H1 (cell line): ENCODE measurements around the gene BCL11A. TPM values are rescaled to one million over a fixed set of nuclear protein-coding genes. Genes with fewer than 3 reads are reported as not detected.

Experiments used
- CTCF ChIA-PET: fragments of 300-600 bp; sonication (Branson Sonifier 250); formaldehyde crosslinking; loops from one replicate; lab custom pipeline; 2021; ENCODE audit not compliant: partially characterized antibody; lab: Charles Lee
- POLR2A ChIA-PET: fragments of 300-600 bp; sonication (Branson Sonifier 250); formaldehyde crosslinking; loops from one replicate; lab custom pipeline; 2021; ENCODE audit warnings: inconsistent platforms; ENCODE audit not compliant: partially characterized antibody; lab: Charles Lee
- DNase-seq, 2 experiments: peaks; one replicate each; pipeline versions ENCODE4 v3.0.0 to v3.0.0-alpha.2; 2010 to 2022; ENCODE audit warnings: low spot score in 2 of 2, low read depth in 1 of 2, mixed read lengths in 1 of 2
- FAIRE-seq: peaks from 2 replicates; lab custom pipeline; 2011; peaks lifted over from hg19 to GRCh38; lab: Jason Lieb, UNC
- H2AFZ ChIP-seq: 2 replicates; pipeline ENCODE4 v1.8.1; 2012; ENCODE audit warnings: low read length, inconsistent platforms
- H2AK5ac ChIP-seq: 2 replicates; pipeline ENCODE4 v1.6.1; 2013; ENCODE audit warnings: low read depth, low read length
- H2BK120ac ChIP-seq: replicated peaks from 2 replicates; pipeline ENCODE3; 2013; ENCODE audit warnings: low read depth, low read length, inconsistent platforms
- H2BK12ac ChIP-seq: 2 replicates; pipeline ENCODE4 v1.6.1; 2013; ENCODE audit warnings: low read depth, low read length
- H2BK15ac ChIP-seq: 2 replicates; pipeline ENCODE4 v1.6.1; 2013; ENCODE audit warnings: low read length
- H2BK20ac ChIP-seq: 2 replicates; pipeline ENCODE4 v1.6.1; 2013; ENCODE audit warnings: low read length
- H2BK5ac ChIP-seq: 2 replicates; pipeline ENCODE4 v1.6.1; 2013; ENCODE audit warnings: low read depth, low read length
- H3K14ac ChIP-seq: 2 replicates; pipeline ENCODE4 v1.6.1; 2013; ENCODE audit warnings: inconsistent platforms; ENCODE audit not compliant: insufficient read length
- H3K18ac ChIP-seq: 2 replicates; pipeline ENCODE4 v1.6.1; 2013; ENCODE audit warnings: low read length; ENCODE audit errors: extremely low read depth
- H3K23ac ChIP-seq: 2 replicates; pipeline ENCODE4 v1.6.1; 2013; ENCODE audit warnings: inconsistent platforms; ENCODE audit not compliant: insufficient read length
- H3K23me2 ChIP-seq: 2 replicates; pipeline ENCODE4 v1.6.1; 2013; ENCODE audit warnings: low read depth, low read length
- H3K27ac ChIP-seq: 2 replicates; pipeline ENCODE4 v1.6.1; 2011; ENCODE audit warnings: low read depth, low read length, inconsistent platforms
- H3K27me3 ChIP-seq, 4 experiments: replicated peaks in 1 of 4; 1 replicate in 1 of 4; 2 replicates in 3 of 4; pipeline versions ENCODE4 v1.6.1 to v1.8.1; 2011 to 2013; ENCODE audit warnings: low read length in 3 of 4, mild to moderate bottlenecking in 3 of 4, inconsistent platforms in 2 of 4, mixed read lengths in 2 of 4, moderate library complexity in 1 of 4; ENCODE audit not compliant: control insufficient read depth in 3 of 4, insufficient read depth in 3 of 4; ENCODE audit errors: extremely low read depth in 1 of 4
- H3K36me3 ChIP-seq, 4 experiments: 2 replicates each; pipeline versions ENCODE4 v1.6.1 to v1.8.1; 2011 to 2013; ENCODE audit warnings: mild to moderate bottlenecking in 4 of 4, low read length in 3 of 4, moderate library complexity in 2 of 4, control low read depth in 1 of 4, inconsistent platforms in 1 of 4; ENCODE audit not compliant: insufficient read depth in 4 of 4, control insufficient read depth in 2 of 4
- H3K4ac ChIP-seq: replicated peaks from 2 replicates; pipeline ENCODE3; 2013; ENCODE audit warnings: low read length, low read depth, mixed read lengths, inconsistent platforms; ENCODE audit not compliant: insufficient read length
- H3K4me1 ChIP-seq, 4 experiments: replicated peaks in 1 of 4; 1 replicate in 1 of 4; 2 replicates in 3 of 4; pipeline versions ENCODE4 v1.6.1 to v1.8.1; 2011 to 2013; ENCODE audit warnings: low read length in 3 of 4, inconsistent platforms in 2 of 4, mixed read lengths in 1 of 4; ENCODE audit not compliant: insufficient read depth in 4 of 4, control insufficient read depth in 3 of 4
- H3K4me2 ChIP-seq, 2 experiments: 2 replicates each; pipeline versions ENCODE4 v1.6.1 to v1.8.1; 2011 to 2013; ENCODE audit warnings: low read depth in 2 of 2, low read length in 2 of 2, control low read depth in 1 of 2, inconsistent platforms in 1 of 2, mild to moderate bottlenecking in 1 of 2; ENCODE audit not compliant: insufficient read depth in 1 of 2
- H3K4me3 ChIP-seq, 4 experiments: fragments of 200-600, 300-600 bp in 1 of 4; sonication (generic), shearing (Covaris generic), sonication (Bioruptor Twin) in 1 of 4; 2 replicates each; pipeline versions ENCODE4 v1.5.1 to v1.8.1; 2011 to 2016; ENCODE audit warnings: low read length in 4 of 4, low read depth in 3 of 4, control low read depth in 2 of 4, inconsistent platforms in 2 of 4, mild to moderate bottlenecking in 2 of 4, mixed read lengths in 1 of 4, moderate library complexity in 1 of 4; ENCODE audit not compliant: insufficient read depth in 2 of 4; ENCODE audit errors: extremely low read depth in 1 of 4
- H3K56ac ChIP-seq: replicated peaks from 2 replicates; pipeline ENCODE3; 2013; ENCODE audit warnings: low read depth, mild to moderate bottlenecking, mixed read lengths, low read length, inconsistent platforms; ENCODE audit not compliant: insufficient read length
- H3K79me1 ChIP-seq: 2 replicates; pipeline ENCODE4 v1.6.1; 2013; ENCODE audit warnings: low read depth, low read length, control low read depth
- H3K79me2 ChIP-seq, 2 experiments: 2 replicates each; pipeline versions ENCODE4 v1.6.1 to v1.8.1; 2012 to 2013; ENCODE audit warnings: low read length in 2 of 2, mild to moderate bottlenecking in 2 of 2, inconsistent platforms in 1 of 2; ENCODE audit not compliant: insufficient read depth in 2 of 2, control insufficient read depth in 1 of 2
- H3K9ac ChIP-seq, 4 experiments: replicated peaks in 1 of 4; 1 replicate in 1 of 4; 2 replicates in 3 of 4; pipeline versions ENCODE4 v1.6.1 to v1.8.1; 2011 to 2013; ENCODE audit warnings: low read depth in 3 of 4, low read length in 3 of 4, control low read depth in 2 of 4, mild to moderate bottlenecking in 2 of 4, moderate library complexity in 2 of 4, inconsistent platforms in 1 of 4; ENCODE audit errors: extremely low read depth in 1 of 4
- H3K9me3 ChIP-seq, 2 experiments: 2 replicates each; pipeline versions ENCODE4 v1.6.1 to v1.8.1; 2012 to 2013; ENCODE audit warnings: mild to moderate bottlenecking in 2 of 2, moderate library complexity in 2 of 2, control low read depth in 1 of 2, inconsistent platforms in 1 of 2, low read depth in 1 of 2, low read length in 1 of 2, mixed read lengths in 1 of 2; ENCODE audit not compliant: insufficient read depth in 2 of 2
- H4K20me1 ChIP-seq, 2 experiments: replicated peaks in 1 of 2; 2 replicates each; pipeline versions ENCODE3 to v1.8.1; 2011 to 2013; ENCODE audit warnings: inconsistent platforms in 2 of 2, low read length in 2 of 2, mild to moderate bottlenecking in 1 of 2; ENCODE audit not compliant: insufficient read depth in 2 of 2, control insufficient read depth in 1 of 2
- H4K5ac ChIP-seq: 2 replicates; pipeline ENCODE4 v1.6.1; 2013; ENCODE audit warnings: low read length, low read depth, mixed read lengths, inconsistent platforms; ENCODE audit not compliant: insufficient read length
- H4K8ac ChIP-seq: 2 replicates; pipeline ENCODE4 v1.8.0; 2013; ENCODE audit warnings: mild to moderate bottlenecking, moderate library complexity, low read length, inconsistent platforms; ENCODE audit not compliant: insufficient read depth; ENCODE audit errors: extremely low read depth
- H4K91ac ChIP-seq: replicated peaks from 2 replicates; pipeline ENCODE3; 2013; ENCODE audit warnings: low read length, mixed read lengths, inconsistent platforms; ENCODE audit not compliant: insufficient read length
- CBX5 ChIP-seq: fragments of 300-800, 300-1000 bp; sonication (generic); IDR thresholded peaks from 2 replicates; pipeline ENCODE4 v1.7.1; 2016; ENCODE audit warnings: antibody characterized with exemption, low read length, low read depth
- CREB1 ChIP-seq: IDR thresholded peaks from 2 replicates; pipeline ENCODE4 v1.6.1; 2012; ENCODE audit warnings: inconsistent platforms
- EZH2 ChIP-seq: fragments of 200-600 bp; sonication (generic); IDR thresholded peaks from 2 replicates; pipeline ENCODE4 v1.7.1; 2012; ENCODE audit warnings: low read depth, mild to moderate bottlenecking, moderate library complexity, low read length, inconsistent platforms; ENCODE audit not compliant: severe bottlenecking
- HDAC2 ChIP-seq, 2 experiments: fragments of 300-600 bp in 1 of 2; sonication (generic) in 1 of 2; IDR thresholded peaks; 2 replicates each; pipeline ENCODE4 v1.6.1; 2011 to 2012; ENCODE audit warnings: low read depth in 2 of 2, low read length in 2 of 2, mild to moderate bottlenecking in 2 of 2, moderate library complexity in 2 of 2, borderline replicate concordance in 1 of 2, inconsistent platforms in 1 of 2
- KDM4A ChIP-seq: IDR thresholded peaks from one replicate; pipeline ENCODE4 v1.7.1; 2012; ENCODE audit warnings: low read depth, mild to moderate bottlenecking, moderate library complexity, low read length, inconsistent platforms; ENCODE audit not compliant: severe bottlenecking
- POLR2A ChIP-seq, 2 experiments: IDR thresholded peaks; 1 replicate in 1 of 2; 2 replicates in 1 of 2; pipeline ENCODE4 v1.6.1; 2011; ENCODE audit warnings: low read depth in 2 of 2, low read length in 2 of 2, mild to moderate bottlenecking in 2 of 2; ENCODE audit errors: control extremely low read depth in 1 of 2
- RNF2 ChIP-seq: fragments of 200-900, 300-1000 bp; sonication (generic); IDR thresholded peaks from 2 replicates; pipeline ENCODE4 v1.7.1; 2016; ENCODE audit warnings: borderline replicate concordance, low read depth, mild to moderate bottlenecking, antibody characterized with exemption, low read length; ENCODE audit not compliant: poor library complexity, severe bottlenecking; ENCODE audit errors: missing control alignments
- TAF1 ChIP-seq: IDR thresholded peaks from 2 replicates; pipeline ENCODE4 v1.6.1; 2011; ENCODE audit warnings: mild to moderate bottlenecking, low read depth, low read length
- TEAD4 ChIP-seq: IDR thresholded peaks from 2 replicates; pipeline ENCODE4 v1.6.1; 2012; ENCODE audit warnings: low read depth, low read length, inconsistent platforms, mixed read lengths
- WGBS, 2 experiments: shearing (Covaris generic) in 1 of 2; methylation state at CpG; one replicate each; pipeline versions ENCODE4 v1.1.6 to v1.1.7; 2013 to 2015; ENCODE audit warnings: low lambda C conversion rate in 2 of 2, mixed read lengths in 2 of 2, inconsistent platforms in 1 of 2, low coverage in 1 of 2, missing lambda C conversion rate in 1 of 2; ENCODE audit not compliant: insufficient replicate concordance in 2 of 2, insufficient coverage in 1 of 2, insufficient read length in 1 of 2; ENCODE audit errors: extremely low coverage in 1 of 2, missing lambda C conversion rate in 1 of 2; 5-methylcytosine and 5-hydroxymethylcytosine counted together
- polyA plus RNA-seq, 7 experiments: library from polyadenylated mRNA; depleted of rRNA in 3 of 7; stranded (reverse) in 5 of 7; unstranded in 2 of 7; fragments of >200 nt in 5 of 7; fragments of 200-250 nt in 2 of 7; gene quantifications; 1 replicate in 5 of 7; 2 replicates in 1 of 7; 4 replicates in 1 of 7; pipeline versions ENCODE4 v1.2.1 to v1.2.3, GENCODE V29; 2011 to 2013; ENCODE audit warnings: missing spikeins in 2 of 7, mixed read lengths in 2 of 7
- total RNA-seq: library from RNA; stranded (reverse); fragmentation: NEBNext Ultra II Directional; extraction: Animal tissue kit (Norgen Biotek cat#: 25700); gene quantifications from 2 replicates; pipeline ENCODE4 v1.2.1, GENCODE V29; 2021
- TF ChIP-seq, protein P1 (sequence below): IDR thresholded peaks from 2 replicates; pipeline ENCODE4 v1.6.1; 2012; ENCODE audit warnings: inconsistent platforms

Gene BCL11A
- total and polyA plus RNA-seq, 2 of the 8 experiments (the other 6 are each of a cell fraction or from before 2014, with no cell fraction given) = 11.9 to 59.3 TPM

- H2BK15ac ChIP-seq = no peak overlapping the region
- peak overlapping the region; percentile 19 to 77 for H3K4me2 ChIP-seq
- no peaks in the 10 kb centered on the region for H4K20me1 ChIP-seq
- peak overlapping the region; percentile 86; the same call in 1 of the 2 replicates for H4K8ac ChIP-seq
- no peak overlapping the region for H3K9ac ChIP-seq
- peak overlapping the region; percentile 72 for H2AFZ ChIP-seq
- no peak overlapping the region for H3K14ac ChIP-seq
- ChIA-PET POLR2A (interaction anchor here (0.9 to 1.4 kb wide), 2 partner anchors 26 to 93 kb away, joined by 3 read pairs; no protein-coding TSS in a partner anchor), CTCF (interaction anchor here (0.5 to 16.0 kb wide), 45 partner anchors 10 to 1556 kb away, joined by 3 to 240 read pairs (median 4); no protein-coding TSS in a partner anchor)
- H3K4ac ChIP-seq = peak overlapping the region; percentile 3
- no peak overlapping the region for H2AK5ac ChIP-seq
- H3K27me3 ChIP-seq = peaks cover 1 to 12% (median 10%) of the 10 kb centered on the region in 4 experiments; a peak in 6 of 7 replicates
- H2BK120ac ChIP-seq = no peak overlapping the region
- WGBS, 2 experiments = 11% methylated on average over 53 of the region's 59 CpGs; no CpG with 5 or more reads in 1 of the 2 experiments
- no peak overlapping the region for H3K23ac ChIP-seq
- H2BK12ac ChIP-seq = no peak overlapping the region
- peaks cover 0 to 3% (median 0%) of the 10 kb centered on the region in 4 experiments; a peak in 1 of 7 replicates for H3K4me1 ChIP-seq
- no peaks in the 10 kb centered on the region; the same call in 1 of the 2 replicates for H3K23me2 ChIP-seq
- H3K9me3 ChIP-seq = no peaks in the 10 kb centered on the region
- FAIRE-seq = no peak
- no peak overlapping the region for H3K27ac ChIP-seq
- no peaks in the 10 kb centered on the region for H3K36me3 ChIP-seq
- no peak overlapping the region for H2BK20ac ChIP-seq
- peak in 1 of 2 experiments; percentile 92 for DNase-seq
- no peak overlapping the region for H4K5ac ChIP-seq
- H4K91ac ChIP-seq = peak overlapping the region; percentile 71
- H3K56ac ChIP-seq = no peak overlapping the region
- H3K79me1 ChIP-seq = no peaks in the 10 kb centered on the region
- H2BK5ac ChIP-seq = no peak overlapping the region
- no peaks in the 10 kb centered on the region for H3K79me2 ChIP-seq
- peak overlapping the region; percentile 22 to 70 (median 52) for H3K4me3 ChIP-seq
- H3K18ac ChIP-seq = peak overlapping the region; percentile 63; the same call in 1 of the 2 replicates
- TF ChIP-seq CREB1 = no peak
- no peak for TF ChIP-seq EZH2
- TF ChIP-seq, protein P1, sequence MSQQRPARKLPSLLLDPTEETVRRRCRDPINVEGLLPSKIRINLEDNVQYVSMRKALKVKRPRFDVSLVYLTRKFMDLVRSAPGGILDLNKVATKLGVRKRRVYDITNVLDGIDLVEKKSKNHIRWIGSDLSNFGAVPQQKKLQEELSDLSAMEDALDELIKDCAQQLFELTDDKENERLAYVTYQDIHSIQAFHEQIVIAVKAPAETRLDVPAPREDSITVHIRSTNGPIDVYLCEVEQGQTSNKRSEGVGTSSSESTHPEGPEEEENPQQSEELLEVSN = no peak; the same call in 1 of the 2 replicates
- TF ChIP-seq RNF2 = no peak
- peak; percentile 91 for TF ChIP-seq KDM4A
- TF ChIP-seq CBX5 = no peak
- TF ChIP-seq TAF1 = no peak
- TF ChIP-seq HDAC2 (IDR thresholded peaks at IDR 0.05; ENCODE audit: borderline replicate concordance in 1 of 2, low read depth in 2 of 2, low read length in 2 of 2) = peak in 1 of 2 experiments; percentile 94; a peak in 1 of 4 replicates
- no peak for TF ChIP-seq POLR2A (IDR thresholded peaks at IDR 0.05; ENCODE audit: control extremely low read depth in 1 of 2, low read depth in 2 of 2, low read length in 2 of 2)
- no peak for TF ChIP-seq TEAD4
Measured at GRCh38 chr2:60581433-60582282, 28.2 kb upstream of the BCL11A start.
